Ovary (tissue), 3 donors: Measurements from ENCODE around the gene EXOC3.

ENCODE experiments used
- EP300 ChIP-seq: sonication (generic); formaldehyde crosslinking; IDR thresholded peaks from one replicate; pipeline ENCODE4 v1.6.1; 2017; ENCODE audit warnings: antibody characterized with exemption
- TF ChIP-seq, protein P1 (sequence below), 3 donors: fragments of 450-650 bp in 2 of 3; fragments of 200-600 bp in 1 of 3; IDR thresholded peaks; one replicate each; pipeline versions ENCODE4 v1.5.1 to v1.8.0; 2016 to 2022; ENCODE audit warnings: antibody characterized with exemption in 3 of 3, mild to moderate bottlenecking in 1 of 3
- donor health status: DM: no; HTN: no; CAD: no.

GRCh38 chr5:421287-421880, 21.6 kb upstream of the EXOC3 start:
- TF ChIP-seq, protein P1, sequence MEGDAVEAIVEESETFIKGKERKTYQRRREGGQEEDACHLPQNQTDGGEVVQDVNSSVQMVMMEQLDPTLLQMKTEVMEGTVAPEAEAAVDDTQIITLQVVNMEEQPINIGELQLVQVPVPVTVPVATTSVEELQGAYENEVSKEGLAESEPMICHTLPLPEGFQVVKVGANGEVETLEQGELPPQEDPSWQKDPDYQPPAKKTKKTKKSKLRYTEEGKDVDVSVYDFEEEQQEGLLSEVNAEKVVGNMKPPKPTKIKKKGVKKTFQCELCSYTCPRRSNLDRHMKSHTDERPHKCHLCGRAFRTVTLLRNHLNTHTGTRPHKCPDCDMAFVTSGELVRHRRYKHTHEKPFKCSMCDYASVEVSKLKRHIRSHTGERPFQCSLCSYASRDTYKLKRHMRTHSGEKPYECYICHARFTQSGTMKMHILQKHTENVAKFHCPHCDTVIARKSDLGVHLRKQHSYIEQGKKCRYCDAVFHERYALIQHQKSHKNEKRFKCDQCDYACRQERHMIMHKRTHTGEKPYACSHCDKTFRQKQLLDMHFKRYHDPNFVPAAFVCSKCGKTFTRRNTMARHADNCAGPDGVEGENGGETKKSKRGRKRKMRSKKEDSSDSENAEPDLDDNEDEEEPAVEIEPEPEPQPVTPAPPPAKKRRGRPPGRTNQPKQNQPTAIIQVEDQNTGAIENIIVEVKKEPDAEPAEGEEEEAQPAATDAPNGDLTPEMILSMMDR (IDR thresholded peaks at IDR 0.05), result no peak
- TF ChIP-seq EP300, result no peak
